PC-3 (cell line): ENCODE results near the gene BCCIP. TPM values are rescaled to one million over a fixed set of nuclear protein-coding genes. Genes with fewer than 3 reads are reported as not detected.

Source experiments
- ATAC-seq: fragments of 200-7000 bp; cut with Tn5 transposase; 2 replicates; pipeline ENCODE4 v1.9.1; 2020; ENCODE audit warnings: mild to moderate bottlenecking, moderate library complexity
- BruUV-seq: library from RNA; stranded (reverse); fragments of 400-500 nt; replicated peaks from 2 replicates; lab custom pipeline; 2021; lab: Mats Ljungman, UMichigan
- CTCF ChIA-PET: fragments of 300-600 bp; sonication (Branson Sonifier 250); formaldehyde crosslinking; loops from one replicate; lab custom pipeline; 2022; ENCODE audit warnings: antibody characterized with exemption; lab: Charles Lee
- POLR2A ChIA-PET: fragments of 300-600 bp; sonication (Branson Sonifier 250); formaldehyde crosslinking; loops from one replicate; lab custom pipeline; 2022; ENCODE audit warnings: antibody characterized with exemption; ENCODE audit not compliant: unreplicated experiment; lab: Charles Lee
- DNase-seq: peaks from one replicate; pipeline ENCODE4 v3.0.0-alpha.2; 2015
- H2AFZ ChIP-seq: fragments of 300-600 bp; sonication (generic); 2 replicates; pipeline ENCODE4 v1.6.0; 2016; ENCODE audit warnings: antibody characterized with exemption, low read length
- H3F3A ChIP-seq: fragments of 300-600 bp; sonication (generic); one replicate; pipeline ENCODE4 v1.6.0; 2017; ENCODE audit warnings: antibody characterized with exemption, low read length, control low read depth, mild to moderate bottlenecking; ENCODE audit not compliant: unreplicated experiment
- H3K27ac ChIP-seq: fragments of 300-600 bp; sonication (generic); 2 replicates; pipeline ENCODE4 v1.5.1; 2016; ENCODE audit warnings: mild to moderate bottlenecking, low read length
- H3K27me3 ChIP-seq: fragments of 300-600 bp; sonication (generic); 2 replicates; pipeline ENCODE4 v1.6.1; 2016; ENCODE audit warnings: low read length, mixed read lengths
- H3K36me3 ChIP-seq: fragments of 300-600 bp; sonication (generic); 2 replicates; pipeline ENCODE4 v1.6.1; 2016; ENCODE audit warnings: low read depth, mixed run types, low read length, mixed read lengths
- H3K4me1 ChIP-seq: fragments of 300-600 bp; sonication (generic); 2 replicates; pipeline ENCODE4 v1.5.1; 2016; ENCODE audit warnings: low read length; ENCODE audit not compliant: insufficient read depth
- H3K4me2 ChIP-seq: fragments of 300-600 bp; sonication (generic); 2 replicates; pipeline ENCODE4 v1.6.0; 2016; ENCODE audit warnings: low read length
- H3K4me3 ChIP-seq: fragments of 300-600 bp; sonication (generic); 2 replicates; pipeline ENCODE4 v1.5.1; 2016; ENCODE audit warnings: mild to moderate bottlenecking, low read length, mixed read lengths
- H3K79me2 ChIP-seq: fragments of 300-600 bp; sonication (generic); 2 replicates; pipeline ENCODE4 v1.6.1; 2017; ENCODE audit warnings: low read length, mixed read lengths
- H3K9ac ChIP-seq: fragments of 300-600 bp; sonication (generic); 2 replicates; pipeline ENCODE4 v1.6.0; 2016; ENCODE audit warnings: mild to moderate bottlenecking, low read length
- H3K9me2 ChIP-seq: fragments of 300-600 bp; sonication (generic); replicated peaks from 2 replicates; pipeline ENCODE4 v1.6.1; 2016; ENCODE audit warnings: mixed run types, low read length, mixed read lengths
- H3K9me3 ChIP-seq: fragments of 300-600 bp; sonication (generic); 2 replicates; pipeline ENCODE4 v1.6.1; 2016; ENCODE audit warnings: low read length, mixed read lengths
- H4K20me1 ChIP-seq: fragments of 300-600 bp; sonication (generic); 2 replicates; pipeline ENCODE4 v1.6.1; 2016; ENCODE audit warnings: low read length, mixed read lengths
- CTCF ChIP-seq: fragments of 300-600 bp; sonication (generic); conservative IDR thresholded peaks from 2 replicates; pipeline ENCODE4 v1.5.1; 2017; ENCODE audit warnings: antibody characterized with exemption, low read depth, mild to moderate bottlenecking, low read length
- EZH2 ChIP-seq: fragments of 300-600 bp; sonication (generic); IDR thresholded peaks from one replicate; pipeline ENCODE4 v1.6.1; 2017; ENCODE audit warnings: antibody characterized with exemption, mild to moderate bottlenecking, low read length; ENCODE audit not compliant: unreplicated experiment
- EZH2phosphoT487 ChIP-seq: fragments of 300-600 bp; sonication (generic); IDR thresholded peaks from 2 replicates; pipeline ENCODE4 v1.6.1; 2018; ENCODE audit warnings: mild to moderate bottlenecking, antibody characterized with exemption, low read length, borderline replicate concordance
- intact Hi-C: fragments of 100-400 bp; cut with micrococcal nuclease; formaldehyde crosslinking; loops from 2 replicates; pipeline ENCODE4 v1.9.0; 2023
- total RNA-seq: library from RNA; depleted of rRNA; stranded (reverse); fragments of >200 nt; gene quantifications from 2 replicates; pipeline ENCODE4 v1.2.3, GENCODE V29; 2014

Gene BCCIP
- total RNA-seq, 1 experiment from 2014 or later = 81.5 TPM

- POLR2A ChIA-PET = interaction anchor here (0.7 kb wide), 1 partner anchor 28 kb away, joined by 5 read pairs; no protein-coding TSS in a partner anchor
- no peaks in the 10 kb centered on the region for H3K79me2 ChIP-seq
- no peak overlapping the region for H3K27ac ChIP-seq
- no TSS peak for BruUV-seq
- intact Hi-C loops = no loop called here
- CTCF ChIA-PET = no interaction called here
- no peak overlapping the region for H2AFZ ChIP-seq
- no peak overlapping the region for H3K9ac ChIP-seq
- no peaks in the 10 kb centered on the region for H3K9me2 ChIP-seq
- H3K4me2 ChIP-seq = no peak overlapping the region
- no peak overlapping the region for H3K4me3 ChIP-seq
- no peaks in the 10 kb centered on the region for H4K20me1 ChIP-seq
- H3K4me1 ChIP-seq = no peaks in the 10 kb centered on the region
- DNase-seq (no peak), ATAC-seq (no peak)
- no peaks in the 10 kb centered on the region for H3F3A ChIP-seq
- TF ChIP-seq EZH2 = no peak
- no peak for TF ChIP-seq EZH2phosphoT487
- no peak for TF ChIP-seq CTCF
- no peaks in the 10 kb centered on the region for H3K9me3 ChIP-seq
- H3K27me3 ChIP-seq = no peaks in the 10 kb centered on the region
- H3K36me3 ChIP-seq = no peaks in the 10 kb centered on the region
These were observed 39.4 kb upstream of the BCCIP start for GRCh38 chr10:125783957-125784356.

- intact Hi-C loops = no loop called here
- POLR2A ChIA-PET = no interaction called here
These were observed 37.6 kb upstream of the BCCIP start for GRCh38 chr10:125785791-125786190.

More at GRCh38 chr10:125785791-125786190, 37.6 kb upstream of the BCCIP start:
- no peaks in the 10 kb centered on the region for H4K20me1 ChIP-seq
- no peak overlapping the region for H3K4me2 ChIP-seq
- H3K27ac ChIP-seq = no peak overlapping the region
- H3K9me2 ChIP-seq = no peaks in the 10 kb centered on the region
- no peak overlapping the region for H2AFZ ChIP-seq
- CTCF ChIA-PET = no interaction called here
- no peaks in the 10 kb centered on the region; the same call in 1 of the 2 replicates for H3K36me3 ChIP-seq
- H3K79me2 ChIP-seq = no peaks in the 10 kb centered on the region
- no peaks in the 10 kb centered on the region for H3K4me1 ChIP-seq
- H3K27me3 ChIP-seq = no peaks in the 10 kb centered on the region
- TF ChIP-seq EZH2phosphoT487 (no peak), EZH2 (no peak), CTCF (no peak)
- BruUV-seq = no TSS peak
- no peaks in the 10 kb centered on the region for H3K9me3 ChIP-seq
- DNase-seq (no peak), ATAC-seq (no peak)
- H3F3A ChIP-seq = no peaks in the 10 kb centered on the region
- H3K4me3 ChIP-seq = no peak overlapping the region
- no peak overlapping the region for H3K9ac ChIP-seq
